Dermis microvascular lymphatic vessel endothelial cell (primary cell): Measurements from ENCODE around the gene RECQL. TPM values are rescaled to one million over a fixed set of nuclear protein-coding genes. Genes with fewer than 3 reads are reported as not detected.
"Not testable (repeated sequence)": the region's sequence is repeated elsewhere in the genome, so short reads cannot be mapped to it uniquely, and the experiment has no call there.

ENCODE experiments used
- DNase-seq, 2 donors: peaks; one replicate each; pipeline versions ENCODE4 v3.0.0 to v3.0.0-alpha.2; 2010; ENCODE audit warnings: low read depth in 2 of 2
- total RNA-seq: library from RNA; depleted of rRNA; stranded (reverse); fragments of >200 nt; gene quantifications from 2 replicates; pipeline ENCODE4 v1.2.1, GENCODE V29; 2014

Gene RECQL
- total RNA-seq, 1 donor from 2014 or later = 95.1 TPM

GRCh38 chr12:21419009-21419699, 82.3 kb downstream of the RECQL start:
- DNase-seq = not testable (repeated sequence)

Other genes with a start within 250 kb of the RECQL start
- gene SLCO1A2, start 166.7 kb downstream of the RECQL start, total RNA-seq = 0.26 TPM in 1 of 2 replicates, not detected in the other
- gene IAPP, start 128.7 kb downstream of the RECQL start, total RNA-seq = not detected in 2 replicates
- gene PYROXD1, start 64.0 kb downstream of the RECQL start, total RNA-seq = 4.6 and 5.3 TPM in 2 replicates
- gene GOLT1B, start 154 bp upstream of the RECQL start, total RNA-seq = 18.2 and 28.1 TPM in 2 replicates
- not detected in 2 replicates for gene SPX, start 24.7 kb upstream of the RECQL start, total RNA-seq
- not detected in 2 replicates for gene GYS2, start 103.2 kb upstream of the RECQL start, total RNA-seq
- gene LDHB, start 156.2 kb upstream of the RECQL start, total RNA-seq = 137 and 253 TPM in 2 replicates